Adrenal gland (tissue), 5 donors: ENCODE measurements around the gene PATL2.

Experiments
- POLR2A ChIP-seq, 2 donors: fragments of 450-650 bp; IDR thresholded peaks; one replicate each; pipeline ENCODE4 v1.6.1; 2017; ENCODE audit warnings: antibody characterized with exemption in 2 of 2, mild to moderate bottlenecking in 2 of 2, moderate library complexity in 1 of 2
- TF ChIP-seq, protein P1 (sequence below), 6 experiments: fragments of 450-650 bp in 4 of 6; fragments of 200-600 bp in 2 of 6; sonication (generic) in 1 of 6; IDR thresholded peaks; 1 replicate in 5 of 6; 2 replicates in 1 of 6; pipeline versions ENCODE4 v1.5.1 to v1.8.0; 2016 to 2021; ENCODE audit warnings: antibody characterized with exemption in 6 of 6, mild to moderate bottlenecking in 2 of 6, moderate library complexity in 1 of 6
- donor health status: DM: no; HTN: no; CAD: no.

DNA sequence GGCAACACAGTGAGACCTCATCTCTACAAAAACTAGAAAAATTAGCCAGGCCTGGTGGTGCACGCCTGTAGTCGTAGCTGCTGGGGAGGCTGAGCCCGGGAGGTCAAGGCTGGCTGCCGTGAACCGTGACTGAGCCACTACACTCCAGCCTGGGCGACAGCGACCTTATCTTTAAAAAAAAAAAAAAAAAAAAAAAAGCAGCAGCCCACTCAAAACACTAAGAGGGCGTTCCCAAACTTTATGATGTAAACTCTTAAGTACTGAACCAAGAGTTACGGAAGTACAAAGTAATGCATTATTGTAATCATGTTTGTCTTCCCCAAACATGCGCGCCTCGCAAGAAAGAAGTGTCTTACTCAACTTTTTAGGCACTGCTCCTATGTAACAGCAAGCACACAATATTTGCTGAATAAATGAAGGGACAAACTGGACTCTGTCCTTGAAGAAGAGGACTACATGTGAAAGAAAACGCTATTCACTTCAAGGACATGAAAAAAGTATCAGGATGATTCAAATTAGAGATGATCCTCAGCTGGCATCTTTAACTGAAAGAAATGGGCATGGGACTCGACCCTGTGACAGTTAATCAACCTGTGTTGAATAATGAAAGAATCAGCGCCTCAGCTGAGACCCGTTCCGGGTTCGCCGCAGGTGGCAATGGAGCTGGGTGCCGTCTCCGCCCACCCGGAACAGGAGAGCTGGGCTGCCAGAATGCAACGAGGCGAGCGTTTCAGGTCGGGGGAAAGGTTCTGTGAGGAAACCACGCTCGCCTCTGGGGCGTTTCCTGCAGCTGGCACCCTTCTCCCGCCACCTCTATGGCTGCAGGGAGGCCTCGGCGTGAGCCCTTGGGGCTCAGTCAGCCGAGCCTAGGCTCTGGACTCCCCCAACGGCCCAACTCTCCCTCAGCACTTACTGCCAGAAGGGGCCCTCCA, 48.4 kb downstream of the PATL2 start:
- TF ChIP-seq, protein P1, sequence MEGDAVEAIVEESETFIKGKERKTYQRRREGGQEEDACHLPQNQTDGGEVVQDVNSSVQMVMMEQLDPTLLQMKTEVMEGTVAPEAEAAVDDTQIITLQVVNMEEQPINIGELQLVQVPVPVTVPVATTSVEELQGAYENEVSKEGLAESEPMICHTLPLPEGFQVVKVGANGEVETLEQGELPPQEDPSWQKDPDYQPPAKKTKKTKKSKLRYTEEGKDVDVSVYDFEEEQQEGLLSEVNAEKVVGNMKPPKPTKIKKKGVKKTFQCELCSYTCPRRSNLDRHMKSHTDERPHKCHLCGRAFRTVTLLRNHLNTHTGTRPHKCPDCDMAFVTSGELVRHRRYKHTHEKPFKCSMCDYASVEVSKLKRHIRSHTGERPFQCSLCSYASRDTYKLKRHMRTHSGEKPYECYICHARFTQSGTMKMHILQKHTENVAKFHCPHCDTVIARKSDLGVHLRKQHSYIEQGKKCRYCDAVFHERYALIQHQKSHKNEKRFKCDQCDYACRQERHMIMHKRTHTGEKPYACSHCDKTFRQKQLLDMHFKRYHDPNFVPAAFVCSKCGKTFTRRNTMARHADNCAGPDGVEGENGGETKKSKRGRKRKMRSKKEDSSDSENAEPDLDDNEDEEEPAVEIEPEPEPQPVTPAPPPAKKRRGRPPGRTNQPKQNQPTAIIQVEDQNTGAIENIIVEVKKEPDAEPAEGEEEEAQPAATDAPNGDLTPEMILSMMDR (IDR thresholded peaks at IDR 0.05), result no peak
- no peak for TF ChIP-seq POLR2A (IDR thresholded peaks at IDR 0.05)
